ENCODE data around the gene ZC3H4. TPM values are rescaled to one million over a fixed set of nuclear protein-coding genes. Genes with fewer than 3 reads are reported as not detected.

The ZC3H4 gene
- total and polyA plus RNA-seq, 2 donors (not counting 1 experiment from before 2014, with no cell fraction given): 8.4 to 13.5 TPM

DNA sequence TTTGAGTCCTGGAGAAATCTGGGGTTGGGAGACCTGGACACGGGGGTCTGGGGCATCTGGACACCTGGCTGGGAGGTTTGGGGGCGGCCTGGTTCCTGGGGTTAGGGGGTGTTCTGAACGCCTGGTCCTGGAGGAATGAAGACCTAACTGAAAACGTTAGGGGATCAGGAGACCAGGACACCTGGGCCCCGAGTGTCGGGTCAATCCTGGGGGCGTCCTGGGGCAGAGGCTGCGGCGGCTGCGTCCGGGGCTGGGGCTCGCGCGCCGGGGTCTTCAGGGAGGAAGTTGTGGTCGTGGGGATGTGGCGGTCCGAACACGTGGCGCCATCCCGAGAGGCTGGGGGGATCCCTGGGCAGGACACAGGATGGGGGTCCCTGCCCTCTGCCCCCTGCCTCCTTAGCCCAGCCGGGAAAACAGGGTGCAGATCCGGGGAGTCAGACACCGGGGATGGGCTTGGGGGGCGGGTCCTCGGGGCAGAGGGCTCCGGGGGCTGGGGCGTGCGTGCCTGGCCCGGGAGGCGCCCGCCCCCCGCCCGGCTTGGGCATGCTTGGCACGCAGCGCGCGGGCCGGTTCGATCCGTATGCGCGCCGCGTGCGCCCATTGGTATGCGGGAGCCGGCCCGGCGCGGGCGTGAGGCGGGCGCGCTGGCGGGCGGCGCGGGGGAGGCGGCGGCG, 93.3 kb downstream of the ZC3H4 start:
- Histone ChIP-seq H3K4me2 (ENCODE audit: extremely low read depth, insufficient read depth, low read length) (peak overlapping the region; percentile 51), H2AFZ (ENCODE audit: low read length) (no peak overlapping the region), H3K27me3 (ENCODE audit: control insufficient read depth, insufficient read depth, low read length) (peaks cover 26% of the 10 kb centered on the region)

DNA sequence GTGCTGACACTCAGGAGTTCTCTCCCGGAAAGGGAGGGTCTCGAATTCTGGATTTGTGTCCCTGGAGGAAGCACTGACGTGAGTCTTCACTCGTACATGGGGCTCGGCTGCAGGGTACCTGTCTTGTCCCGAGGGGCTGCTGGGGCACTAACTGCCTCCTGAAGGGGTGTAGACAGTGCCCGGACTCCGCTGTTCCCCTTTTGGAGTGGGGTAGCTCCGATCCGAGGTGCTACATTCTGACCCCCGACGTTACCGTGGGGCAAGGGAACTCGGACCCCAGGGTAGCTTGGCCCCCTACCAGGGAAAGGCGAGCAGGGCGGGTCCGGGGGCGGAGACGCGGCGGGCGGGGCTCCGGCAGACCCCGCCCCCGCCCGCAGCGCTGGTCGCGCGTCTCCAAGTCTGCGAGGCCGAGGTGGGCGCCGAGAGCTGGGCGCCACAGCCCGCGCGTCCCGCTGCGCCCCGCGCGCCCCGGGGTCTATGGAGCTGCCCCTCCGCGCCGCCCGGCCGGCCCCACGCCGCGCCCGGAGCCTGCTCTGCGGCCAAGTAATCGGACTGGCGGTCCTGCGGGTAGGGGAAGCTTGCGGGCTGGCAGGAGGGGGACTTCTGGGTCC, 94.0 kb downstream of the ZC3H4 start, which contains the start of gene NPAS1:
Gene NPAS1 (plus strand): TSS at position 407 of the 611 bp plus-strand sequence. CDS start 1,211 bp downstream, outside the sequence.
- Histone ChIP-seq H4K20me1 (ENCODE audit: control insufficient read depth, extremely low read depth, insufficient read depth, low read length) (no peaks in the 10 kb centered on the region), H3K36me3 (ENCODE audit: control insufficient read depth, insufficient read depth, low read length) (no peaks in the 10 kb centered on the region), H3K4me3 (replicated peaks in 1 of 4; ENCODE audit: control extremely low read depth in 1 of 4, insufficient read depth in 1 of 4, low read depth in 3 of 4, low read length in 4 of 4) (peak within 1 kb of the TSS in 1 of 4 experiments; percentile 46), H3K9ac (ENCODE audit: insufficient read depth, low read length) (no peak within 1 kb of the TSS), H3K79me2 (ENCODE audit: control insufficient read depth, insufficient read depth, low read length) (no peaks in the 10 kb centered on the region), H3K27ac (ENCODE audit: insufficient read depth, low read length) (no peak within 1 kb of the TSS), H3K4me2 (ENCODE audit: extremely low read depth, insufficient read depth, low read length) (peak within 1 kb of the TSS; percentile 51), H3K27me3 (ENCODE audit: control insufficient read depth, insufficient read depth, low read length) (peaks cover 26% of the 10 kb centered on the region), H2AFZ (ENCODE audit: low read length) (no peak within 1 kb of the TSS), H3K4me1 (ENCODE audit: control insufficient read depth, extremely low read depth, insufficient read depth, low read length) (no peaks in the 10 kb centered on the region), H3K9me3 (ENCODE audit: control insufficient read depth, insufficient read depth, low read depth, low read length) (no peaks in the 10 kb centered on the region)
- TF ChIP-seq, protein P1, sequence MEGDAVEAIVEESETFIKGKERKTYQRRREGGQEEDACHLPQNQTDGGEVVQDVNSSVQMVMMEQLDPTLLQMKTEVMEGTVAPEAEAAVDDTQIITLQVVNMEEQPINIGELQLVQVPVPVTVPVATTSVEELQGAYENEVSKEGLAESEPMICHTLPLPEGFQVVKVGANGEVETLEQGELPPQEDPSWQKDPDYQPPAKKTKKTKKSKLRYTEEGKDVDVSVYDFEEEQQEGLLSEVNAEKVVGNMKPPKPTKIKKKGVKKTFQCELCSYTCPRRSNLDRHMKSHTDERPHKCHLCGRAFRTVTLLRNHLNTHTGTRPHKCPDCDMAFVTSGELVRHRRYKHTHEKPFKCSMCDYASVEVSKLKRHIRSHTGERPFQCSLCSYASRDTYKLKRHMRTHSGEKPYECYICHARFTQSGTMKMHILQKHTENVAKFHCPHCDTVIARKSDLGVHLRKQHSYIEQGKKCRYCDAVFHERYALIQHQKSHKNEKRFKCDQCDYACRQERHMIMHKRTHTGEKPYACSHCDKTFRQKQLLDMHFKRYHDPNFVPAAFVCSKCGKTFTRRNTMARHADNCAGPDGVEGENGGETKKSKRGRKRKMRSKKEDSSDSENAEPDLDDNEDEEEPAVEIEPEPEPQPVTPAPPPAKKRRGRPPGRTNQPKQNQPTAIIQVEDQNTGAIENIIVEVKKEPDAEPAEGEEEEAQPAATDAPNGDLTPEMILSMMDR (conservative IDR thresholded peaks at IDR 0.05 in 1 of 2, IDR thresholded peaks at IDR 0.05 in 1 of 2; ENCODE audit: low read depth in 1 of 2, low read length in 2 of 2): no peak
- TF ChIP-seq EZH2 (IDR thresholded peaks at IDR 0.05; ENCODE audit: low read length, missing control alignments): no peak
- no peak for DNase-seq (ENCODE audit: low read depth in 2 of 2)

More for the DNA sequence above, 93.3 kb downstream of the ZC3H4 start:
- H3K9me3 ChIP-seq (ENCODE audit: control insufficient read depth, insufficient read depth, low read depth, low read length): no peaks in the 10 kb centered on the region
- no peak overlapping the region for H3K27ac ChIP-seq (ENCODE audit: insufficient read depth, low read length)
- no peaks in the 10 kb centered on the region for H3K4me1 ChIP-seq (ENCODE audit: control insufficient read depth, extremely low read depth, insufficient read depth, low read length)
- H3K79me2 ChIP-seq (ENCODE audit: control insufficient read depth, insufficient read depth, low read length): no peaks in the 10 kb centered on the region
- DNase-seq (ENCODE audit: low read depth in 2 of 2): no peak
- no peaks in the 10 kb centered on the region for H4K20me1 ChIP-seq (ENCODE audit: control insufficient read depth, extremely low read depth, insufficient read depth, low read length)
- TF ChIP-seq, protein P1 (conservative IDR thresholded peaks at IDR 0.05 in 1 of 2, IDR thresholded peaks at IDR 0.05 in 1 of 2; ENCODE audit: low read depth in 1 of 2, low read length in 2 of 2): no peak
- H3K36me3 ChIP-seq (ENCODE audit: control insufficient read depth, insufficient read depth, low read length): no peaks in the 10 kb centered on the region
- H3K4me3 ChIP-seq (replicated peaks in 1 of 4; ENCODE audit: control extremely low read depth in 1 of 4, insufficient read depth in 1 of 4, low read depth in 3 of 4, low read length in 4 of 4): peak overlapping the region in 1 of 4 experiments; percentile 17
- H3K9ac ChIP-seq (ENCODE audit: insufficient read depth, low read length): no peak overlapping the region

DNA sequence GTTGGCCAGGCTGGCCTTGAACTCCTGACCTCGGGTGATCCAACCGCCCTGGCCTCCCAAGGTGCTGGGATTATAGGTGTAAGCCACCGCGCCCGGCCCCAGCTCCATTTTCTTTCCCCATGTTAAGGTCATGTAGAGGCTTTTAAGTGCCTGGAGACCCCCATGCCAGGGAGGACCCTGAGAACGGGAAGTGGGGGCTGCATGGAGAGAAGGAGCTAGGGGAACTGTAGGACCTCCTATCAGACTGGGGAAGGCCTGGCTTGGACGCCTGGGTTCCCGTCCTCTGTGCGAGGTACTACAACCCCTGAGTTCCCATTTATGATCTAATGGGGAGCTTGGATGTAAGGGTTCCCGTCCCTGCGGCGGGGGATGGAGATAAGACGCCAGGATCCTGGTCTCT, 94.7 kb downstream of the ZC3H4 start:
- Histone ChIP-seq H3K27me3 (ENCODE audit: control insufficient read depth, insufficient read depth, low read length) (peaks cover 26% of the 10 kb centered on the region), H4K20me1 (ENCODE audit: control insufficient read depth, extremely low read depth, insufficient read depth, low read length) (no peaks in the 10 kb centered on the region), H3K4me1 (ENCODE audit: control insufficient read depth, extremely low read depth, insufficient read depth, low read length) (no peaks in the 10 kb centered on the region), H3K9me3 (ENCODE audit: control insufficient read depth, insufficient read depth, low read depth, low read length) (no peaks in the 10 kb centered on the region), H3K4me3 (replicated peaks in 1 of 4; ENCODE audit: control extremely low read depth in 1 of 4, insufficient read depth in 1 of 4, low read depth in 3 of 4, low read length in 4 of 4) (no peak overlapping the region), H3K4me2 (ENCODE audit: extremely low read depth, insufficient read depth, low read length) (no peak overlapping the region), H3K36me3 (ENCODE audit: control insufficient read depth, insufficient read depth, low read length) (no peaks in the 10 kb centered on the region), H3K27ac (ENCODE audit: insufficient read depth, low read length) (no peak overlapping the region), H2AFZ (ENCODE audit: low read length) (no peak overlapping the region), H3K79me2 (ENCODE audit: control insufficient read depth, insufficient read depth, low read length) (no peaks in the 10 kb centered on the region), H3K9ac (ENCODE audit: insufficient read depth, low read length) (no peak overlapping the region)
- DNase-seq (ENCODE audit: low read depth in 2 of 2): no peak
- TF ChIP-seq, protein P1 (conservative IDR thresholded peaks at IDR 0.05 in 1 of 2, IDR thresholded peaks at IDR 0.05 in 1 of 2; ENCODE audit: low read depth in 1 of 2, low read length in 2 of 2): no peak
- TF ChIP-seq EZH2 (IDR thresholded peaks at IDR 0.05; ENCODE audit: low read length, missing control alignments): no peak

Measured in fibroblast of lung (primary cell).